Natural killer cell (primary cell): ENCODE results near the gene FGD4. TPM values are rescaled to one million over a fixed set of nuclear protein-coding genes. Genes with fewer than 3 reads are reported as not detected.

Source experiments
- ATAC-seq, 3 donors: fragments of 150-1000 bp in 2 of 3; fragments of 200-7000 bp in 1 of 3; cut with Tn5 transposase; 1 replicate in 1 of 3; 2 replicates in 2 of 3; pipeline ENCODE4 v1.10.0; 2021; ENCODE audit warnings: mild to moderate bottlenecking in 2 of 3, moderate library complexity in 2 of 3
- DNase-seq, 2 donors: peaks; one replicate each; pipeline versions ENCODE4 v3.0.0 to v3.0.0-alpha.2; 2013 to 2021; ENCODE audit warnings: mixed read lengths in 1 of 2
- H3K27ac ChIP-seq: one replicate; pipeline ENCODE4 v1.5.1; 2013; ENCODE audit warnings: mild to moderate bottlenecking, low read length
- H3K27me3 ChIP-seq: one replicate; pipeline ENCODE4 v1.6.1; 2013; ENCODE audit warnings: low read length; ENCODE audit not compliant: control insufficient read depth, insufficient read depth
- H3K36me3 ChIP-seq: one replicate; pipeline ENCODE4 v1.6.1; 2013; ENCODE audit warnings: low read length; ENCODE audit not compliant: control insufficient read depth, insufficient read depth
- H3K4me1 ChIP-seq: one replicate; pipeline ENCODE4 v1.6.1; 2013; ENCODE audit warnings: low read length; ENCODE audit not compliant: control insufficient read depth, insufficient read depth
- H3K4me3 ChIP-seq: one replicate; pipeline ENCODE4 v1.5.1; 2013; ENCODE audit warnings: low read length
- H3K9me3 ChIP-seq: one replicate; pipeline ENCODE4 v1.6.1; 2013; ENCODE audit warnings: low read length; ENCODE audit not compliant: control insufficient read depth, insufficient read depth
- H3K27ac Mint-ChIP-seq, 2 donors: one replicate each; pipeline ENCODE4 v1.8.0; 2022; ENCODE audit warnings: mild to moderate bottlenecking in 2 of 2, mixed read lengths in 2 of 2, moderate library complexity in 1 of 2
- H3K27me3 Mint-ChIP-seq, 2 donors: one replicate each; pipeline ENCODE4 v1.8.0; 2022; ENCODE audit warnings: low read depth in 2 of 2, mixed read lengths in 2 of 2
- H3K36me3 Mint-ChIP-seq: one replicate; pipeline ENCODE4 v1.8.0; 2022; ENCODE audit warnings: mixed read lengths
- H3K4me1 Mint-ChIP-seq, 2 donors: one replicate each; pipeline ENCODE4 v1.8.0; 2022; ENCODE audit warnings: mixed read lengths in 2 of 2
- H3K4me3 Mint-ChIP-seq: one replicate; pipeline ENCODE4 v1.8.0; 2022; ENCODE audit warnings: mild to moderate bottlenecking, moderate library complexity, mixed read lengths
- H3K9me3 Mint-ChIP-seq, 2 donors: one replicate each; pipeline ENCODE4 v1.8.0; 2022; ENCODE audit warnings: mixed read lengths in 2 of 2
- CTCF ChIP-seq: fragments of 200-600 bp; IDR thresholded peaks from one replicate; pipeline ENCODE4 v1.8.0; 2022; ENCODE audit warnings: antibody characterized with exemption
- WGBS: methylation state at CpG from one replicate; pipeline ENCODE4 v1.1.7; 2013; ENCODE audit warnings: missing lambda C conversion rate; ENCODE audit not compliant: insufficient coverage; 5-methylcytosine and 5-hydroxymethylcytosine counted together
- intact Hi-C: fragments of 100-400 bp; cut with micrococcal nuclease; formaldehyde crosslinking; loops from one replicate; pipeline ENCODE4 v1.14.2; 2022
- total RNA-seq, 4 donors: library from RNA; stranded (reverse); fragments of 120-200 nt in 1 of 4; gene quantifications; one replicate each; pipeline versions ENCODE4 v1.2.3 to v1.2.4, GENCODE V29; 2013 to 2022

FGD4 gene
- total RNA-seq, 3 donors from 2014 or later (not counting 1 experiment from before 2014, with no cell fraction given) = 0.68 to 3.5 (median 2.1) TPM

GRCh38 chr12:32455607-32456071 is 56.3 kb downstream of the FGD4 start:
- Mint-ChIP-seq H3K4me1 (no peaks in the 10 kb centered on the region), H3K9me3 (no peaks in the 10 kb centered on the region), H3K27me3 (peaks cover 0 to 3% of the 10 kb centered on the region in 2 donors), H3K4me3 (peak overlapping the region; percentile 17), H3K27ac (no peak overlapping the region), H3K36me3 (no peaks in the 10 kb centered on the region)
- peak in 2 of 3 donors; percentile 49 to 53 for ATAC-seq
- H3K36me3 ChIP-seq = no peaks in the 10 kb centered on the region
- no peaks in the 10 kb centered on the region for H3K27me3 ChIP-seq
- no CpG with 5 or more reads among the region's 1 CpG for WGBS
- H3K27ac ChIP-seq = no peak overlapping the region
- peak; percentile 71 for TF ChIP-seq CTCF
- intact Hi-C loops = loop anchor here (1.0 to 10.0 kb wide), 4 partner anchors 59 to 1567 kb away; partner anchors contain the start of genes ALG10 and YARS2
- H3K4me1 ChIP-seq = no peaks in the 10 kb centered on the region
- peak in 1 of 2 donors; percentile 64 for DNase-seq
- H3K4me3 ChIP-seq = no peak overlapping the region
- H3K9me3 ChIP-seq = no peaks in the 10 kb centered on the region

GRCh38 chr12:32457251-32458025 is 58.1 kb downstream of the FGD4 start:
- Mint-ChIP-seq H3K27me3 (no peaks in the 10 kb centered on the region), H3K4me3 (no peak overlapping the region), H3K36me3 (no peaks in the 10 kb centered on the region), H3K9me3 (no peaks in the 10 kb centered on the region), H3K27ac (no peak overlapping the region), H3K4me1 (peaks cover 0 to 4% of the 10 kb centered on the region in 2 donors)
- intact Hi-C loops = loop anchor here (5.0 to 10.0 kb wide), 2 partner anchors 57 to 1565 kb away; partner anchors contain the start of gene ALG10
- Histone ChIP-seq H3K4me3 (no peak overlapping the region), H3K36me3 (no peaks in the 10 kb centered on the region), H3K4me1 (peaks cover 10% of the 10 kb centered on the region), H3K27me3 (no peaks in the 10 kb centered on the region), H3K9me3 (no peaks in the 10 kb centered on the region), H3K27ac (no peak overlapping the region)
- TF ChIP-seq CTCF = no peak
- no peak for ATAC-seq
- no peak for DNase-seq
- WGBS = no CpG with 5 or more reads among the region's 1 CpG

GRCh38 chr12:32460638-32461037 is 61.3 kb downstream of the FGD4 start:
- WGBS = 100% methylated on average over 1 of the region's 1 CpG

More at GRCh38 chr12:32460638-32461037, 61.3 kb downstream of the FGD4 start:
- H3K4me1 Mint-ChIP-seq = peaks cover 0 to 6% of the 10 kb centered on the region in 2 donors
- H3K36me3 Mint-ChIP-seq = no peaks in the 10 kb centered on the region
- no peaks in the 10 kb centered on the region for H3K36me3 ChIP-seq
- H3K9me3 ChIP-seq = no peaks in the 10 kb centered on the region
- H3K27me3 Mint-ChIP-seq = no peaks in the 10 kb centered on the region
- intact Hi-C loops = no loop called here
- ATAC-seq (no peak), DNase-seq (no peak)
- H3K9me3 Mint-ChIP-seq = no peaks in the 10 kb centered on the region
- TF ChIP-seq CTCF = no peak
- H3K4me3 ChIP-seq = no peak overlapping the region
- peaks cover 11% of the 10 kb centered on the region for H3K4me1 ChIP-seq
- H3K27me3 ChIP-seq = no peaks in the 10 kb centered on the region
- H3K27ac ChIP-seq = no peak overlapping the region
- no peak overlapping the region for H3K27ac Mint-ChIP-seq
- H3K4me3 Mint-ChIP-seq = no peak overlapping the region
